ENCODE results near the gene JPH2.

JPH2 gene

GRCh38 chr20:44146272-44146671 lies 40.7 kb downstream of the JPH2 start:
- no peak for DNase-seq (ENCODE audit: low read depth)
- TF ChIP-seq CTCF (IDR thresholded peaks at IDR 0.05; ENCODE audit: low read depth, low read length, missing control alignments): no peak
- no peak overlapping the region for H3K4me3 ChIP-seq (ENCODE audit: low read depth, low read length)

GRCh38 chr20:44145131-44145775 lies 41.7 kb downstream of the JPH2 start:
- H3K4me3 ChIP-seq (ENCODE audit: low read depth, low read length): no peak overlapping the region
- TF ChIP-seq CTCF (IDR thresholded peaks at IDR 0.05; ENCODE audit: low read depth, low read length, missing control alignments): no peak
- no peak for DNase-seq (ENCODE audit: low read depth)

GRCh38 chr20:44143936-44144335 lies 43.1 kb downstream of the JPH2 start:
- no peak for DNase-seq (ENCODE audit: low read depth)
- TF ChIP-seq CTCF (IDR thresholded peaks at IDR 0.05; ENCODE audit: low read depth, low read length, missing control alignments): no peak
- no peak overlapping the region for H3K4me3 ChIP-seq (ENCODE audit: low read depth, low read length)

GRCh38 chr20:44142413-44142812 lies 44.6 kb downstream of the JPH2 start:
- no peak for DNase-seq (ENCODE audit: low read depth)
- no peak for TF ChIP-seq CTCF (IDR thresholded peaks at IDR 0.05; ENCODE audit: low read depth, low read length, missing control alignments)
- no peak overlapping the region for H3K4me3 ChIP-seq (ENCODE audit: low read depth, low read length)

- TF ChIP-seq CTCF (IDR thresholded peaks at IDR 0.05; ENCODE audit: low read depth, low read length, missing control alignments): no peak
These were observed 45.1 kb downstream of the JPH2 start for GRCh38 chr20:44141873-44142272.

GRCh38 chr20:44138867-44139266 lies 48.1 kb downstream of the JPH2 start:
- DNase-seq (ENCODE audit: low read depth): no peak
- H3K4me3 ChIP-seq (ENCODE audit: low read depth, low read length): no peak overlapping the region
- TF ChIP-seq CTCF (IDR thresholded peaks at IDR 0.05; ENCODE audit: low read depth, low read length, missing control alignments): no peak

More at GRCh38 chr20:44141873-44142272, 45.1 kb downstream of the JPH2 start:
- no peak overlapping the region for H3K4me3 ChIP-seq (ENCODE audit: low read depth, low read length)
- no peak for DNase-seq (ENCODE audit: low read depth)

GRCh38 chr20:44137266-44137801 lies 49.7 kb downstream of the JPH2 start:
- TF ChIP-seq CTCF (IDR thresholded peaks at IDR 0.05; ENCODE audit: low read depth, low read length, missing control alignments): no peak
- no peak for DNase-seq (ENCODE audit: low read depth)
- no peak overlapping the region for H3K4me3 ChIP-seq (ENCODE audit: low read depth, low read length)

Measured in GM12864 (cell line).